PC-3 (cell line): ENCODE data around the gene MIEN1. TPM values are rescaled to one million over a fixed set of nuclear protein-coding genes. Genes with fewer than 3 reads are reported as not detected.

Experiments
- ATAC-seq: fragments of 200-7000 bp; cut with Tn5 transposase; 2 replicates; pipeline ENCODE4 v1.9.1; 2020; ENCODE audit warnings: mild to moderate bottlenecking, moderate library complexity
- BruUV-seq: library from RNA; stranded (reverse); fragments of 400-500 nt; replicated peaks from 2 replicates; lab custom pipeline; 2021; lab: Mats Ljungman, UMichigan
- CTCF ChIA-PET: fragments of 300-600 bp; sonication (Branson Sonifier 250); formaldehyde crosslinking; loops from one replicate; lab custom pipeline; 2022; ENCODE audit warnings: antibody characterized with exemption; lab: Charles Lee
- POLR2A ChIA-PET: fragments of 300-600 bp; sonication (Branson Sonifier 250); formaldehyde crosslinking; loops from one replicate; lab custom pipeline; 2022; ENCODE audit warnings: antibody characterized with exemption; ENCODE audit not compliant: unreplicated experiment; lab: Charles Lee
- DNase-seq: peaks from one replicate; pipeline ENCODE4 v3.0.0-alpha.2; 2015
- H2AFZ ChIP-seq: fragments of 300-600 bp; sonication (generic); 2 replicates; pipeline ENCODE4 v1.6.0; 2016; ENCODE audit warnings: antibody characterized with exemption, low read length
- H3F3A ChIP-seq: fragments of 300-600 bp; sonication (generic); one replicate; pipeline ENCODE4 v1.6.0; 2017; ENCODE audit warnings: antibody characterized with exemption, low read length, control low read depth, mild to moderate bottlenecking; ENCODE audit not compliant: unreplicated experiment
- H3K27ac ChIP-seq: fragments of 300-600 bp; sonication (generic); 2 replicates; pipeline ENCODE4 v1.5.1; 2016; ENCODE audit warnings: mild to moderate bottlenecking, low read length
- H3K27me3 ChIP-seq: fragments of 300-600 bp; sonication (generic); 2 replicates; pipeline ENCODE4 v1.6.1; 2016; ENCODE audit warnings: low read length, mixed read lengths
- H3K36me3 ChIP-seq: fragments of 300-600 bp; sonication (generic); 2 replicates; pipeline ENCODE4 v1.6.1; 2016; ENCODE audit warnings: low read depth, mixed run types, low read length, mixed read lengths
- H3K4me1 ChIP-seq: fragments of 300-600 bp; sonication (generic); 2 replicates; pipeline ENCODE4 v1.5.1; 2016; ENCODE audit warnings: low read length; ENCODE audit not compliant: insufficient read depth
- H3K4me2 ChIP-seq: fragments of 300-600 bp; sonication (generic); 2 replicates; pipeline ENCODE4 v1.6.0; 2016; ENCODE audit warnings: low read length
- H3K4me3 ChIP-seq: fragments of 300-600 bp; sonication (generic); 2 replicates; pipeline ENCODE4 v1.5.1; 2016; ENCODE audit warnings: mild to moderate bottlenecking, low read length, mixed read lengths
- H3K79me2 ChIP-seq: fragments of 300-600 bp; sonication (generic); 2 replicates; pipeline ENCODE4 v1.6.1; 2017; ENCODE audit warnings: low read length, mixed read lengths
- H3K9ac ChIP-seq: fragments of 300-600 bp; sonication (generic); 2 replicates; pipeline ENCODE4 v1.6.0; 2016; ENCODE audit warnings: mild to moderate bottlenecking, low read length
- H3K9me2 ChIP-seq: fragments of 300-600 bp; sonication (generic); replicated peaks from 2 replicates; pipeline ENCODE4 v1.6.1; 2016; ENCODE audit warnings: mixed run types, low read length, mixed read lengths
- H3K9me3 ChIP-seq: fragments of 300-600 bp; sonication (generic); 2 replicates; pipeline ENCODE4 v1.6.1; 2016; ENCODE audit warnings: low read length, mixed read lengths
- H4K20me1 ChIP-seq: fragments of 300-600 bp; sonication (generic); 2 replicates; pipeline ENCODE4 v1.6.1; 2016; ENCODE audit warnings: low read length, mixed read lengths
- EZH2 ChIP-seq: fragments of 300-600 bp; sonication (generic); IDR thresholded peaks from one replicate; pipeline ENCODE4 v1.6.1; 2017; ENCODE audit warnings: antibody characterized with exemption, mild to moderate bottlenecking, low read length; ENCODE audit not compliant: unreplicated experiment
- EZH2phosphoT487 ChIP-seq: fragments of 300-600 bp; sonication (generic); IDR thresholded peaks from 2 replicates; pipeline ENCODE4 v1.6.1; 2018; ENCODE audit warnings: mild to moderate bottlenecking, antibody characterized with exemption, low read length, borderline replicate concordance
- intact Hi-C: fragments of 100-400 bp; cut with micrococcal nuclease; formaldehyde crosslinking; loops from 2 replicates; pipeline ENCODE4 v1.9.0; 2023
- total RNA-seq: library from RNA; depleted of rRNA; stranded (reverse); fragments of >200 nt; gene quantifications from 2 replicates; pipeline ENCODE4 v1.2.3, GENCODE V29; 2014
- TF ChIP-seq, protein P1 (sequence below): fragments of 300-600 bp; sonication (generic); conservative IDR thresholded peaks from 2 replicates; pipeline ENCODE4 v1.5.1; 2017; ENCODE audit warnings: antibody characterized with exemption, low read depth, mild to moderate bottlenecking, low read length

Gene MIEN1
- total RNA-seq, 1 experiment from 2014 or later: 52.0 TPM

DNA sequence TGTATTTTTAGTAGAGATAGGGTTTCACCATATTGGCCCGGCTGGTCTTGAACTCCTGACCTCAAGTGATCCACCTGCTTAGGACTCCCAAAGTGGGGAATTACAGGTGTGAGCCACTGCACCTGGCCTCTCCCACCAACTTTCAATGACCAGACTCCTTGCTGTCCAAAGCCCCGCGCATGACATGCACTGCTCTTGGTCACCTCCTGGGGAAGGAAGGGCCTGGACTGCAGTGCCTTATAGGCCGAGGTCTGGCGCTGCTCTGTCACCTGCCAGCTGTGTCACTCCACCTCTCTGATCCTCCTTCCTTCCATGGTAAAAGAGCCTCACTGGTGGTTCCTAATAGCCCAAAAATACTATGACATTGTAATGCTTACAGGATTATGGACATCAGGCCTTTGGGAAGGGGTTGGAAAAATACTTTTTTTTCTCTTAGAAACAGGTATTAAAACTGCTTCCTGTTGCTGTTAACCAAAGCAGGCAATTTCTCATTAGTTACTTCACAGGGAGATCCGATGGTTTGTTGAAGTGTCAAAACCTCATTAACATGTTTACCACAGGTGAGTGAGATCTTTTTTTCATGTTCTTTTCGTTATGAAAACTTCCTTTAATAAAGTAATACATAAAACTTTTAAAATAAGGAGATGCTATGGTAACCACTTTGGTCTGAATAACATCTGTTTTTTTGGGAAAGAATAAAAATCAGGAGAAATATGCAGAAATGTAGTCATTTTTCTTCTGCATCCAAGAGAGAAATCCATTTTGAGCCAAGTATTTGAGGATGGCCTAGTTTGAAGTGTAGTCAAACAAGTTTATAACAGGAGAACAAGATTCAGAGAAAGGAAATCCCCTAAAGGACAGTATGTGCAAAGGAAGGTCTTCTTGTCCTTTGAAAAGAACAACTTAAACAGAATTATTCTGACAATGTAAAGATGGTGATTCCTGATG lies 42.9 kb upstream of the MIEN1 start:
- Histone ChIP-seq H3K9ac (no peak overlapping the region), H3K4me1 (peaks cover 19% of the 10 kb centered on the region), H3F3A (no peaks in the 10 kb centered on the region), H3K79me2 (no peaks in the 10 kb centered on the region), H3K4me2 (no peak overlapping the region), H3K9me3 (no peaks in the 10 kb centered on the region), H4K20me1 (no peaks in the 10 kb centered on the region), H2AFZ (no peak overlapping the region), H3K27ac (no peak overlapping the region), H3K4me3 (no peak overlapping the region), H3K27me3 (peaks cover 17% of the 10 kb centered on the region), H3K9me2 (no peaks in the 10 kb centered on the region), H3K36me3 (no peaks in the 10 kb centered on the region)
- no TSS peak for BruUV-seq
- TF ChIP-seq EZH2: no peak
- TF ChIP-seq EZH2phosphoT487: no peak
- TF ChIP-seq, protein P1, sequence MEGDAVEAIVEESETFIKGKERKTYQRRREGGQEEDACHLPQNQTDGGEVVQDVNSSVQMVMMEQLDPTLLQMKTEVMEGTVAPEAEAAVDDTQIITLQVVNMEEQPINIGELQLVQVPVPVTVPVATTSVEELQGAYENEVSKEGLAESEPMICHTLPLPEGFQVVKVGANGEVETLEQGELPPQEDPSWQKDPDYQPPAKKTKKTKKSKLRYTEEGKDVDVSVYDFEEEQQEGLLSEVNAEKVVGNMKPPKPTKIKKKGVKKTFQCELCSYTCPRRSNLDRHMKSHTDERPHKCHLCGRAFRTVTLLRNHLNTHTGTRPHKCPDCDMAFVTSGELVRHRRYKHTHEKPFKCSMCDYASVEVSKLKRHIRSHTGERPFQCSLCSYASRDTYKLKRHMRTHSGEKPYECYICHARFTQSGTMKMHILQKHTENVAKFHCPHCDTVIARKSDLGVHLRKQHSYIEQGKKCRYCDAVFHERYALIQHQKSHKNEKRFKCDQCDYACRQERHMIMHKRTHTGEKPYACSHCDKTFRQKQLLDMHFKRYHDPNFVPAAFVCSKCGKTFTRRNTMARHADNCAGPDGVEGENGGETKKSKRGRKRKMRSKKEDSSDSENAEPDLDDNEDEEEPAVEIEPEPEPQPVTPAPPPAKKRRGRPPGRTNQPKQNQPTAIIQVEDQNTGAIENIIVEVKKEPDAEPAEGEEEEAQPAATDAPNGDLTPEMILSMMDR: no peak
- CTCF ChIA-PET: no interaction called here
- DNase-seq: no peak
- POLR2A ChIA-PET: no interaction called here
- no peak for ATAC-seq
- intact Hi-C loops: no loop called here

DNA sequence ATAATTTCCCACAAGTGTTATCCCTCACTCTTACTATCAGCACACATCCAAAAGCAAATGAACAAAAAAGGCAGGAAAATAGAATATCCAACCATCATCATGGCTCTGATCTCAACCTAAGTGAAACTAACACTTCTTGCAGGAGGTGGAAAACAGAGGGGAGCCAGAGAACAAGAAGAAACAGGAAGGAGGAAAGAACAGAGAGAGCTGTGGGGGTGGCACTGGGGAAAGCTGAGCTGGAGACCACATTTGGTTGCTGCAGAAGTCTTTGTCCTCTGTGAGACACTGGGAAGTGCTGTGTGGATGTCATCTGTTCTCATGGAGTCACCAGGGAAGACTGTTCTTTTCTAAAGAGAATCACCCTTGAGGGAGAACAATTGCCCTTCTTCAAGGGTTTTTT lies 42.1 kb upstream of the MIEN1 start:
- POLR2A ChIA-PET: no interaction called here
- CTCF ChIA-PET: no interaction called here
- Histone ChIP-seq H4K20me1 (no peaks in the 10 kb centered on the region), H3K27ac (no peak overlapping the region), H3K4me1 (peaks cover 19% of the 10 kb centered on the region), H3K4me3 (no peak overlapping the region), H3K9ac (no peak overlapping the region), H3K9me3 (no peaks in the 10 kb centered on the region), H3K4me2 (no peak overlapping the region), H3F3A (no peaks in the 10 kb centered on the region), H2AFZ (no peak overlapping the region), H3K27me3 (peaks cover 15% of the 10 kb centered on the region), H3K36me3 (no peaks in the 10 kb centered on the region), H3K79me2 (no peaks in the 10 kb centered on the region), H3K9me2 (no peaks in the 10 kb centered on the region)
- TF ChIP-seq EZH2phosphoT487: no peak
- no peak for TF ChIP-seq EZH2
- TF ChIP-seq, protein P1: no peak
- intact Hi-C loops: no loop called here
- ATAC-seq (no peak), DNase-seq (no peak)
- BruUV-seq: no TSS peak
